Lower lobe of right lung (tissue), 2 donors: ENCODE results near the gene CFAP99. TPM values are rescaled to one million over a fixed set of nuclear protein-coding genes. Genes with fewer than 3 reads are reported as not detected.

ENCODE experiments used
- ATAC-seq, 2 donors: fragments of 200-7000 bp; cut with Tn5 transposase; one replicate each; pipeline ENCODE4 v1.9.1; 2020 to 2022; ENCODE audit warnings: mild to moderate bottlenecking in 2 of 2, moderate library complexity in 2 of 2
- DNase-seq: peaks from one replicate; pipeline ENCODE4 v3.0.0-alpha.2; 2020
- H3K27ac ChIP-seq: fragments of 200-600 bp; one replicate; pipeline ENCODE4 v1.8.0; 2022
- H3K27me3 ChIP-seq: fragments of 200-600 bp; one replicate; pipeline ENCODE4 v1.8.0; 2022; ENCODE audit warnings: low read depth
- H3K36me3 ChIP-seq: fragments of 200-600 bp; one replicate; pipeline ENCODE4 v1.8.0; 2022; ENCODE audit warnings: mild to moderate bottlenecking
- H3K4me1 ChIP-seq: fragments of 200-600 bp; one replicate; pipeline ENCODE4 v1.8.0; 2022
- H3K4me3 ChIP-seq: fragments of 200-600 bp; one replicate; pipeline ENCODE4 v1.8.0; 2022; ENCODE audit warnings: mild to moderate bottlenecking
- H3K9me3 ChIP-seq: fragments of 200-600 bp; one replicate; pipeline ENCODE4 v1.8.0; 2022
- CTCF ChIP-seq: fragments of 200-600 bp; IDR thresholded peaks from one replicate; pipeline ENCODE4 v1.8.0; 2022; ENCODE audit warnings: antibody characterized with exemption, mild to moderate bottlenecking
- intact Hi-C: fragments of 100-400 bp; cut with DNase I; formaldehyde crosslinking; loops from one replicate; pipeline ENCODE4 v1.11.0; 2022
- total RNA-seq: library from RNA; stranded (reverse); fragmentation: NEBNext Ultra II Directional; extraction: Animal tissue kit (Norgen Biotek cat#: 25700); gene quantifications from one replicate; pipeline ENCODE4 v1.2.1, GENCODE V29; 2021
- donor health status: DM: no; HTN: yes; CAD: no; lungs with severe emphysema.

The CFAP99 gene
- total RNA-seq, 1 donor from 2014 or later: 4.3 TPM

GRCh38 chr4:2507855-2508254 lies 89.1 kb downstream of the CFAP99 start:
- H3K36me3 ChIP-seq: peaks cover 78% of the 10 kb centered on the region
- H3K27ac ChIP-seq: no peak overlapping the region
- TF ChIP-seq CTCF: no peak
- H3K4me3 ChIP-seq: no peak overlapping the region
- ATAC-seq (no peak), DNase-seq (no peak)
- intact Hi-C loops: no loop called here
- H3K27me3 ChIP-seq: no peaks in the 10 kb centered on the region
- no peaks in the 10 kb centered on the region for H3K9me3 ChIP-seq
- H3K4me1 ChIP-seq: no peaks in the 10 kb centered on the region

- ATAC-seq (no peak), DNase-seq (no peak)
- no peak for TF ChIP-seq CTCF
- Histone ChIP-seq H3K27me3 (no peaks in the 10 kb centered on the region), H3K4me1 (no peaks in the 10 kb centered on the region), H3K36me3 (peaks cover 91% of the 10 kb centered on the region), H3K4me3 (no peak overlapping the region), H3K27ac (no peak overlapping the region), H3K9me3 (no peaks in the 10 kb centered on the region)
- intact Hi-C loops: no loop called here
Observed at GRCh38 chr4:2510351-2511259, 91.8 kb downstream of the CFAP99 start.

- H3K36me3 ChIP-seq: peaks cover 87% of the 10 kb centered on the region
- no peak overlapping the region for H3K27ac ChIP-seq
- H3K4me3 ChIP-seq: no peak overlapping the region
- no peak for TF ChIP-seq CTCF
- intact Hi-C loops: no loop called here
- H3K9me3 ChIP-seq: no peaks in the 10 kb centered on the region
- H3K4me1 ChIP-seq: no peaks in the 10 kb centered on the region
- H3K27me3 ChIP-seq: no peaks in the 10 kb centered on the region
- DNase-seq (no peak), ATAC-seq (no peak)
Observed at GRCh38 chr4:2511645-2512131, 92.9 kb downstream of the CFAP99 start.

Other genes starting within 250 kb of the CFAP99 start
- gene HAUS3, start 176.8 kb upstream of the CFAP99 start, total RNA-seq: 12.3 TPM
- 2.2 TPM for gene POLN, start 176.8 kb upstream of the CFAP99 start, total RNA-seq
- gene MXD4, start 156.8 kb upstream of the CFAP99 start, total RNA-seq: 74.3 TPM
- 12.9 TPM for gene ZFYVE28, start 310 bp upstream of the CFAP99 start, total RNA-seq
- 39.3 TPM for gene RNF4, start 50.2 kb downstream of the CFAP99 start, total RNA-seq
- gene FAM193A, start 117.7 kb downstream of the CFAP99 start, total RNA-seq: 26.1 TPM